GM13976 (cell line): ENCODE data around the gene POLR2E.

Experiments
- DNase-seq: peaks from one replicate; pipeline ENCODE4 v3.0.0; 2012; ENCODE audit warnings: low spot score
- CTCF ChIP-seq: IDR thresholded peaks from 2 replicates; pipeline ENCODE4 v1.5.1; 2012; ENCODE audit warnings: borderline replicate concordance, mild to moderate bottlenecking; ENCODE audit not compliant: insufficient read depth; ENCODE audit errors: extremely low read depth, missing control alignments, control extremely low read depth
- in situ Hi-C: fragments of 300-500 bp; cut with MboI; formaldehyde crosslinking; loops from one replicate; pipeline ENCODE4 v1.12.0; 2022; ENCODE audit warnings: low sequenced_read_pairs, mixed read lengths, inconsistent platforms; ENCODE audit not compliant: unreplicated experiment

POLR2E gene

GRCh38 chr19:1046117-1046626 lies 49.0 kb downstream of the POLR2E start:
- DNase-seq: no peak
- in situ Hi-C loops: no loop called here
- TF ChIP-seq CTCF: no peak

GRCh38 chr19:1045247-1045603 lies 50.0 kb downstream of the POLR2E start:
- DNase-seq: peak; percentile 75
- in situ Hi-C loops: no loop called here
- no peak for TF ChIP-seq CTCF

- in situ Hi-C loops: no loop called here
- DNase-seq: no peak
- TF ChIP-seq CTCF: no peak
Measured at GRCh38 chr19:1042689-1043511, 52.3 kb downstream of the POLR2E start.

GRCh38 chr19:1041835-1042685 lies 53.1 kb downstream of the POLR2E start:
- in situ Hi-C loops: no loop called here
- no peak for DNase-seq
- no peak for TF ChIP-seq CTCF

GRCh38 chr19:1041272-1041834 lies 53.8 kb downstream of the POLR2E start:
- DNase-seq: no peak
- in situ Hi-C loops: no loop called here
- TF ChIP-seq CTCF: no peak

GRCh38 chr19:1040476-1041271 lies 54.5 kb downstream of the POLR2E start:
- no peak for TF ChIP-seq CTCF
- in situ Hi-C loops: no loop called here
- DNase-seq: peak; percentile 99
